ENCODE data around the gene BRMS1. TPM values are rescaled to one million over a fixed set of nuclear protein-coding genes. Genes with fewer than 3 reads are reported as not detected.
A peak's percentile ranks its signal among the peaks of the same experiment; 100 is the strongest.

The BRMS1 gene
- total and polyA plus RNA-seq, 10 of the 15 experiments (the other 5 are each of a cell fraction or from before 2014, with no cell fraction given) = 2.1 to 85.3 (median 48.5) TPM

DNA sequence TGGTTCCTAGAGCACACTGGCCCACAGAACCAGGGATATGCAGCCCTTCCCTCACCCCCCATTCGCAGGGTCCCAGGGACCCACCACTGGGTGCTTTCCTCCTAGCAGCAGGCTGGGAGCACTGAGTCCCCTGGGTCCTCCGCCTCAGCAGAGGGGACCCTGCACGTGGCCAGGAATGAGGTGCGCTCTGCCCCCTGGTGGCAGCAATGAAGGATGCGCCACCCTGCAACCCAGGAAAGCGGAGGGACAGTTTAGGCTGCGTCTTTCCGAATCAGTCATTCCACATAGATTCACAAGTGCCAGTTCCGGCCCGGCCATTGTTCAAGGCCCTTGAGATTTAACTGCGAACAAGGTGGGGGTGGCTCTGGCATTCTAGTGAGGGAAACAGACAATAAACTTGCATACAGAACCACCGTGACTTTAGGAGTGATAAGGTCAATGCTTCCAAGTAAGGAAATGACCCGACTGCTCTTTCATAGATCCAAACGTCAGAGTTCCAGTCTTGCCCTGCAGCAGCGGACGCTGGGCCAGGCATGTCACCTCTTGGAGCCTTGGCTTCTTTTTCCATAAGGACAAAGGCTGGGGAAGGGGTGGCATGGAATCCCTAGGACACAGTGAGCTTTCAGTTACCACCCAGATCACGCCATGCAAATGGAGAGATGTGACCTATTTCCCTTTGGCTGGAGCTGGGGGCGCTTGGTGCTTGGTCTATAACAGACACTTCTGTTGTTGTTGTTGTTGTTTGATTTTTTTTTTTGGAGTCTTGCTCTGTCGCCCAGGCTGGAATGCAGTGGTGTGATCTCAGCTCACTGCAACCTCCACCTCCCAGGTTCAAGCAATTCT, 16.4 kb downstream of the BRMS1 start (continued):
- TF ChIP-seq, protein P1, sequence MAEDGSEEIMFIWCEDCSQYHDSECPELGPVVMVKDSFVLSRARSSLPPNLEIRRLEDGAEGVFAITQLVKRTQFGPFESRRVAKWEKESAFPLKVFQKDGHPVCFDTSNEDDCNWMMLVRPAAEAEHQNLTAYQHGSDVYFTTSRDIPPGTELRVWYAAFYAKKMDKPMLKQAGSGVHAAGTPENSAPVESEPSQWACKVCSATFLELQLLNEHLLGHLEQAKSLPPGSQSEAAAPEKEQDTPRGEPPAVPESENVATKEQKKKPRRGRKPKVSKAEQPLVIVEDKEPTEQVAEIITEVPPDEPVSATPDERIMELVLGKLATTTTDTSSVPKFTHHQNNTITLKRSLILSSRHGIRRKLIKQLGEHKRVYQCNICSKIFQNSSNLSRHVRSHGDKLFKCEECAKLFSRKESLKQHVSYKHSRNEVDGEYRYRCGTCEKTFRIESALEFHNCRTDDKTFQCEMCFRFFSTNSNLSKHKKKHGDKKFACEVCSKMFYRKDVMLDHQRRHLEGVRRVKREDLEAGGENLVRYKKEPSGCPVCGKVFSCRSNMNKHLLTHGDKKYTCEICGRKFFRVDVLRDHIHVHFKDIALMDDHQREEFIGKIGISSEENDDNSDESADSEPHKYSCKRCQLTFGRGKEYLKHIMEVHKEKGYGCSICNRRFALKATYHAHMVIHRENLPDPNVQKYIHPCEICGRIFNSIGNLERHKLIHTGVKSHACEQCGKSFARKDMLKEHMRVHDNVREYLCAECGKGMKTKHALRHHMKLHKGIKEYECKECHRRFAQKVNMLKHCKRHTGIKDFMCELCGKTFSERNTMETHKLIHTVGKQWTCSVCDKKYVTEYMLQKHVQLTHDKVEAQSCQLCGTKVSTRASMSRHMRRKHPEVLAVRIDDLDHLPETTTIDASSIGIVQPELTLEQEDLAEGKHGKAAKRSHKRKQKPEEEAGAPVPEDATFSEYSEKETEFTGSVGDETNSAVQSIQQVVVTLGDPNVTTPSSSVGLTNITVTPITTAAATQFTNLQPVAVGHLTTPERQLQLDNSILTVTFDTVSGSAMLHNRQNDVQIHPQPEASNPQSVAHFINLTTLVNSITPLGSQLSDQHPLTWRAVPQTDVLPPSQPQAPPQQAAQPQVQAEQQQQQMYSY (CRISPR knock-in tag; IDR thresholded peaks at IDR 0.05) = no peak
- TF ChIP-seq ETV6 (conservative IDR thresholded peaks at IDR 0.05 in 1 of 2, IDR thresholded peaks at IDR 0.05 in 1 of 2; ENCODE audit: borderline replicate concordance in 1 of 2, low read depth in 1 of 2) = no peak
- 0 out of 2 replicates have a peak, but pooled peaks have one; percentile 16 for TF ChIP-seq DPF2 (IDR thresholded peaks at IDR 0.05)
- TF ChIP-seq BCL11A (IDR thresholded peaks at IDR 0.05; ENCODE audit: low read depth, low read length) = no peak
- TF ChIP-seq, protein P2, sequence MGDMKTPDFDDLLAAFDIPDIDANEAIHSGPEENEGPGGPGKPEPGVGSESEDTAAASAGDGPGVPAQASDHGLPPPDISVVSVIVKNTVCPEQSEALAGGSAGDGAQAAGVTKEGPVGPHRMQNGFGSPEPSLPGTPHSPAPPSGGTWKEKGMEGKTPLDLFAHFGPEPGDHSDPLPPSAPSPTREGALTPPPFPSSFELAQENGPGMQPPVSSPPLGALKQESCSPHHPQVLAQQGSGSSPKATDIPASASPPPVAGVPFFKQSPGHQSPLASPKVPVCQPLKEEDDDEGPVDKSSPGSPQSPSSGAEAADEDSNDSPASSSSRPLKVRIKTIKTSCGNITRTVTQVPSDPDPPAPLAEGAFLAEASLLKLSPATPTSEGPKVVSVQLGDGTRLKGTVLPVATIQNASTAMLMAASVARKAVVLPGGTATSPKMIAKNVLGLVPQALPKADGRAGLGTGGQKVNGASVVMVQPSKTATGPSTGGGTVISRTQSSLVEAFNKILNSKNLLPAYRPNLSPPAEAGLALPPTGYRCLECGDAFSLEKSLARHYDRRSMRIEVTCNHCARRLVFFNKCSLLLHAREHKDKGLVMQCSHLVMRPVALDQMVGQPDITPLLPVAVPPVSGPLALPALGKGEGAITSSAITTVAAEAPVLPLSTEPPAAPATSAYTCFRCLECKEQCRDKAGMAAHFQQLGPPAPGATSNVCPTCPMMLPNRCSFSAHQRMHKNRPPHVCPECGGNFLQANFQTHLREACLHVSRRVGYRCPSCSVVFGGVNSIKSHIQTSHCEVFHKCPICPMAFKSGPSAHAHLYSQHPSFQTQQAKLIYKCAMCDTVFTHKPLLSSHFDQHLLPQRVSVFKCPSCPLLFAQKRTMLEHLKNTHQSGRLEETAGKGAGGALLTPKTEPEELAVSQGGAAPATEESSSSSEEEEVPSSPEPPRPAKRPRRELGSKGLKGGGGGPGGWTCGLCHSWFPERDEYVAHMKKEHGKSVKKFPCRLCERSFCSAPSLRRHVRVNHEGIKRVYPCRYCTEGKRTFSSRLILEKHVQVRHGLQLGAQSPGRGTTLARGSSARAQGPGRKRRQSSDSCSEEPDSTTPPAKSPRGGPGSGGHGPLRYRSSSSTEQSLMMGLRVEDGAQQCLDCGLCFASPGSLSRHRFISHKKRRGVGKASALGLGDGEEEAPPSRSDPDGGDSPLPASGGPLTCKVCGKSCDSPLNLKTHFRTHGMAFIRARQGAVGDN (IDR thresholded peaks at IDR 0.05) = no peak
- peak; percentile 81 for TF ChIP-seq RAD21 (IDR thresholded peaks at IDR 0.05; ENCODE audit: insufficient read depth, low read depth, low read length)
- no peak for TF ChIP-seq ZZZ3 (IDR thresholded peaks at IDR 0.05; ENCODE audit: control insufficient read depth, insufficient read length, low read depth)
- peak; percentile 98 for TF ChIP-seq SMC3 (IDR thresholded peaks at IDR 0.05; ENCODE audit: borderline replicate concordance, low read length)
- no peak for TF ChIP-seq SUZ12 (IDR thresholded peaks at IDR 0.05; ENCODE audit: unreplicated experiment)
- no peak for TF ChIP-seq HDAC6 (IDR thresholded peaks at IDR 0.05; ENCODE audit: unreplicated experiment)
- no peak for TF ChIP-seq RFX5 (IDR thresholded peaks at IDR 0.05; ENCODE audit: low read depth, low read length)
- 0 out of 2 replicates have a peak, but pooled peaks have one; percentile 15 for TF ChIP-seq EED (IDR thresholded peaks at IDR 0.05; ENCODE audit: low read depth)
- 0 out of 2 replicates have a peak, but pooled peaks have one; percentile 3 for TF ChIP-seq TCF12 (IDR thresholded peaks at IDR 0.05; ENCODE audit: low read depth, low read length)
- TF ChIP-seq CBFB (IDR thresholded peaks at IDR 0.05; ENCODE audit: low read depth) = no peak
- no peak for TF ChIP-seq ZNF274 (IDR thresholded peaks at IDR 0.05; ENCODE audit: insufficient read depth, insufficient read length)
- TF ChIP-seq, protein P3, sequence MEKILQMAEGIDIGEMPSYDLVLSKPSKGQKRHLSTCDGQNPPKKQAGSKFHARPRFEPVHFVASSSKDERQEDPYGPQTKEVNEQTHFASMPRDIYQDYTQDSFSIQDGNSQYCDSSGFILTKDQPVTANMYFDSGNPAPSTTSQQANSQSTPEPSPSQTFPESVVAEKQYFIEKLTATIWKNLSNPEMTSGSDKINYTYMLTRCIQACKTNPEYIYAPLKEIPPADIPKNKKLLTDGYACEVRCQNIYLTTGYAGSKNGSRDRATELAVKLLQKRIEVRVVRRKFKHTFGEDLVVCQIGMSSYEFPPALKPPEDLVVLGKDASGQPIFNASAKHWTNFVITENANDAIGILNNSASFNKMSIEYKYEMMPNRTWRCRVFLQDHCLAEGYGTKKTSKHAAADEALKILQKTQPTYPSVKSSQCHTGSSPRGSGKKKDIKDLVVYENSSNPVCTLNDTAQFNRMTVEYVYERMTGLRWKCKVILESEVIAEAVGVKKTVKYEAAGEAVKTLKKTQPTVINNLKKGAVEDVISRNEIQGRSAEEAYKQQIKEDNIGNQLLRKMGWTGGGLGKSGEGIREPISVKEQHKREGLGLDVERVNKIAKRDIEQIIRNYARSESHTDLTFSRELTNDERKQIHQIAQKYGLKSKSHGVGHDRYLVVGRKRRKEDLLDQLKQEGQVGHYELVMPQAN (conservative IDR thresholded peaks at IDR 0.05) = 0 out of 2 replicates have a peak, but pooled peaks have one; percentile 25
- TF ChIP-seq, protein P4, sequence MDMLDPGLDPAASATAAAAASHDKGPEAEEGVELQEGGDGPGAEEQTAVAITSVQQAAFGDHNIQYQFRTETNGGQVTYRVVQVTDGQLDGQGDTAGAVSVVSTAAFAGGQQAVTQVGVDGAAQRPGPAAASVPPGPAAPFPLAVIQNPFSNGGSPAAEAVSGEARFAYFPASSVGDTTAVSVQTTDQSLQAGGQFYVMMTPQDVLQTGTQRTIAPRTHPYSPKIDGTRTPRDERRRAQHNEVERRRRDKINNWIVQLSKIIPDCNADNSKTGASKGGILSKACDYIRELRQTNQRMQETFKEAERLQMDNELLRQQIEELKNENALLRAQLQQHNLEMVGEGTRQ (IDR thresholded peaks at IDR 0.05; ENCODE audit: borderline replicate concordance, low read depth, low read length) = peak; percentile 55
- TF ChIP-seq RBBP5 (conservative IDR thresholded peaks at IDR 0.05) = no peak
- peak; percentile 53; the same call in 1 of the 2 replicates for TF ChIP-seq ZNF207 (IDR thresholded peaks at IDR 0.05; ENCODE audit: borderline replicate concordance)

Data from GM12878 (cell line).